K562 (cell line): ENCODE results near the gene CLHC1. TPM values are rescaled to one million over a fixed set of nuclear protein-coding genes. Genes with fewer than 3 reads are reported as not detected.

Experiments used
- ATF2 ChIP-seq: sonication (generic); formaldehyde crosslinking; IDR thresholded peaks from 2 replicates; pipeline ENCODE4 v1.8.1; 2022; ENCODE audit warnings: missing genetic modification reagents
- CTCF ChIP-seq, 3 experiments: IDR thresholded peaks in 2 of 3; conservative IDR thresholded peaks in 1 of 3; 2 replicates each; pipeline ENCODE4 v1.5.1; 2011 to 2012; ENCODE audit warnings: low read length in 3 of 3, mild to moderate bottlenecking in 3 of 3, control low read depth in 2 of 3, improper control_type of control experiment in 1 of 3, inconsistent platforms in 1 of 3, low read depth in 1 of 3, mixed read lengths in 1 of 3, moderate library complexity in 1 of 3; ENCODE audit not compliant: insufficient read depth in 2 of 3
- CXXC5 ChIP-seq: fragments of 250-450 bp; sonication (Bioruptor Pico); IDR thresholded peaks from 2 replicates; pipeline ENCODE4 v1.8.0; 2022; ENCODE audit warnings: inconsistent platforms, mild to moderate bottlenecking, moderate library complexity
- EHMT2 ChIP-seq: fragments of 450-650 bp; IDR thresholded peaks from 2 replicates; pipeline ENCODE4 v1.6.1; 2018; ENCODE audit warnings: antibody characterized with exemption
- FOXP1 ChIP-seq: sonication (generic); formaldehyde crosslinking; IDR thresholded peaks from 2 replicates; pipeline ENCODE4 v1.8.0; 2022; ENCODE audit warnings: mild to moderate bottlenecking, missing genetic modification reagents
- JUND ChIP-seq, 2 experiments: IDR thresholded peaks; 2 replicates in 1 of 2; 3 replicates in 1 of 2; pipeline ENCODE4 v1.6.1; 2011; ENCODE audit warnings: borderline replicate concordance in 2 of 2, low read depth in 2 of 2, low read length in 2 of 2, improper control_type of control experiment in 1 of 2, missing biosample characterization in 1 of 2, missing genetic modification characterization in 1 of 2, missing genetic modification reagents in 1 of 2
- KLF16 ChIP-seq: IDR thresholded peaks from 2 replicates; pipeline ENCODE4 v1.6.1; 2016; ENCODE audit warnings: antibody characterized with exemption
- REST ChIP-seq, 2 experiments: fragments of 450-650 bp; formaldehyde crosslinking in 1 of 2; IDR thresholded peaks; 2 replicates each; pipeline versions ENCODE4 v1.4.0 to v1.6.1; 2014 to 2020; ENCODE audit warnings: mild to moderate bottlenecking in 2 of 2, borderline replicate concordance in 1 of 2, low read depth in 1 of 2
- SAFB ChIP-seq: fragments of 200-400 bp; formaldehyde crosslinking; IDR thresholded peaks from 2 replicates; pipeline ENCODE4 v1.6.1; 2017; ENCODE audit warnings: low read depth, low read length, borderline replicate concordance
- SAP30 ChIP-seq: fragments of 200-600 bp; sonication (generic); IDR thresholded peaks from 2 replicates; pipeline ENCODE4 v1.6.1; 2012; ENCODE audit warnings: borderline replicate concordance, low read depth, mild to moderate bottlenecking, moderate library complexity, low read length, control low read depth, inconsistent platforms; ENCODE audit not compliant: insufficient read depth, poor library complexity, severe bottlenecking
- SOX6 ChIP-seq: fragments of 450-650 bp; IDR thresholded peaks from 2 replicates; pipeline ENCODE4 v1.6.1; 2014; ENCODE audit warnings: mild to moderate bottlenecking
- SP2 ChIP-seq: IDR thresholded peaks from 2 replicates; pipeline ENCODE4 v1.6.1; 2011; ENCODE audit warnings: mild to moderate bottlenecking, low read depth, low read length, moderate library complexity; ENCODE audit not compliant: poor library complexity, severe bottlenecking; ENCODE audit errors: extremely low read depth
- TGIF2 ChIP-seq: sonication (generic); formaldehyde crosslinking; IDR thresholded peaks from 2 replicates; pipeline ENCODE4 v1.8.1; 2022; ENCODE audit warnings: mild to moderate bottlenecking, missing genetic modification reagents, moderate library complexity
- ZBED1 ChIP-seq: IDR thresholded peaks from 2 replicates; pipeline ENCODE4 v1.6.1; 2014
- polyA plus RNA-seq, 8 experiments: library from polyadenylated mRNA; depleted of rRNA in 4 of 8; stranded (reverse) in 5 of 8; unstranded in 3 of 8; fragments of >200 nt; fragmentation: Nextera tagmentation in 2 of 8; fragmentation: Illumina TruSeq in 1 of 8; extraction: Ambion mirVana in 2 of 8; extraction: Trizol in 1 of 8; gene quantifications; 2 replicates each; pipeline versions ENCODE4 v1.2.1 to v1.2.3, GENCODE V29; 2011 to 2014; ENCODE audit warnings: inconsistent platforms in 1 of 8, missing spikeins in 1 of 8
- total RNA-seq, 7 experiments: library from RNA; depleted of rRNA in 6 of 7; stranded (reverse); fragments of >200 nt in 6 of 7; fragmentation: Illumina TruSeq in 2 of 7; extraction: Trizol in 2 of 7; gene quantifications; 2 replicates each; pipeline versions ENCODE4 v1.2.1 to v1.2.3, GENCODE V29; 2011 to 2021; ENCODE audit warnings: low replicate concordance in 1 of 7

The CLHC1 gene
- total and polyA plus RNA-seq, 9 of the 15 experiments (the other 6 are each of a cell fraction or from before 2014, with no cell fraction given) = 3.7 to 14.3 (median 8.6) TPM

GRCh38 chr2:55168221-55169154, 63.6 kb downstream of the CLHC1 start (continued):
- 0 out of 2 replicates have a peak, but pooled peaks have one; percentile 48 for TF ChIP-seq SOX6
- TF ChIP-seq CTCF (IDR thresholded peaks at IDR 0.05 in 2 of 3, conservative IDR thresholded peaks at IDR 0.05 in 1 of 3; ENCODE audit: insufficient read depth in 2 of 3, low read depth in 1 of 3, low read length in 3 of 3) = peak; percentile 65 to 84 (median 65)
- TF ChIP-seq JUND (IDR thresholded peaks at IDR 0.05; ENCODE audit: borderline replicate concordance, low read depth, low read length) = no peak
- TF ChIP-seq JUND (tag; IDR thresholded peaks at IDR 0.05; ENCODE audit: borderline replicate concordance, low read depth, low read length) = peak; percentile 29; the same call in 1 of the 3 replicates
- TF ChIP-seq EHMT2 = no peak
- no peak for TF ChIP-seq ZBED1
- no peak for TF ChIP-seq FOXP1 (CRISPR knock-in tag)
- no peak for TF ChIP-seq SAP30
- TF ChIP-seq SAFB = no peak
- peak; percentile 80 for TF ChIP-seq REST (IDR thresholded peaks at IDR 0.05; ENCODE audit: borderline replicate concordance)
- TF ChIP-seq REST (CRISPR knock-in tag; IDR thresholded peaks at IDR 0.05; ENCODE audit: low read depth) = no peak
- TF ChIP-seq SP2 = no peak
- TF ChIP-seq CXXC5 (CRISPR knock-in tag) = 0 out of 2 replicates have a peak, but pooled peaks have one; percentile 25
- TF ChIP-seq ATF2 (CRISPR knock-in tag) = no peak
- TF ChIP-seq TGIF2 (CRISPR knock-in tag) = no peak
- 0 out of 2 replicates have a peak, but pooled peaks have one; percentile 8 for TF ChIP-seq KLF16
